GM10266 (cell line): ENCODE results near the gene PIM2.

Experiments
- DNase-seq: peaks from one replicate; pipeline ENCODE4 v3.0.0; 2012; ENCODE audit errors: extremely low spot score
- TF ChIP-seq, protein P1 (sequence below): IDR thresholded peaks from 2 replicates; pipeline ENCODE4 v1.5.1; 2012; ENCODE audit warnings: mild to moderate bottlenecking, low read depth; ENCODE audit not compliant: control insufficient read depth, insufficient read depth; ENCODE audit errors: missing control alignments

Gene PIM2

GRCh38 chrX:48897157-48897624, 21.6 kb downstream of the PIM2 start:
- no peak for DNase-seq
- TF ChIP-seq, protein P1, sequence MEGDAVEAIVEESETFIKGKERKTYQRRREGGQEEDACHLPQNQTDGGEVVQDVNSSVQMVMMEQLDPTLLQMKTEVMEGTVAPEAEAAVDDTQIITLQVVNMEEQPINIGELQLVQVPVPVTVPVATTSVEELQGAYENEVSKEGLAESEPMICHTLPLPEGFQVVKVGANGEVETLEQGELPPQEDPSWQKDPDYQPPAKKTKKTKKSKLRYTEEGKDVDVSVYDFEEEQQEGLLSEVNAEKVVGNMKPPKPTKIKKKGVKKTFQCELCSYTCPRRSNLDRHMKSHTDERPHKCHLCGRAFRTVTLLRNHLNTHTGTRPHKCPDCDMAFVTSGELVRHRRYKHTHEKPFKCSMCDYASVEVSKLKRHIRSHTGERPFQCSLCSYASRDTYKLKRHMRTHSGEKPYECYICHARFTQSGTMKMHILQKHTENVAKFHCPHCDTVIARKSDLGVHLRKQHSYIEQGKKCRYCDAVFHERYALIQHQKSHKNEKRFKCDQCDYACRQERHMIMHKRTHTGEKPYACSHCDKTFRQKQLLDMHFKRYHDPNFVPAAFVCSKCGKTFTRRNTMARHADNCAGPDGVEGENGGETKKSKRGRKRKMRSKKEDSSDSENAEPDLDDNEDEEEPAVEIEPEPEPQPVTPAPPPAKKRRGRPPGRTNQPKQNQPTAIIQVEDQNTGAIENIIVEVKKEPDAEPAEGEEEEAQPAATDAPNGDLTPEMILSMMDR = no peak

GRCh38 chrX:48896611-48897011, 22.2 kb downstream of the PIM2 start:
- TF ChIP-seq, protein P1 = no peak
- DNase-seq = no peak

DNA sequence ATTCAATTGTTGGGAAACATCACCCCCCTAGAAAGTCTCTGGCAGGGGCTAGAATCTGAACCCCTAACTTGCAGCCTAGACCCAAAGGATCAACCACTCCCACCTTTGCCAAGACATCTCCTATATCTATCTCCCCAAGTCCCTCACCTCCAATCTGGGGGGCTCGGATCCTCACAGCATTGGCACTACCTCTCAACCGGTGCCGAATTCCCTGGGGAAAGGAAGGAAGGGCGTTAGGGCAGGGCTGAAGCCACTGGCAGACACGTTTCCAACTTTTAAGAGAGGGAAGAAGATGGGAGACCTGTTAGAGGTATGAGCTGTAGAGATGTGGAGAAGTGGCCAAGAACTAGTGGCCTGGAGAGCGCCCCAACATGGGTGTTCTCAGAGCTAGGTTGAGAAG, 23.9 kb downstream of the PIM2 start:
- TF ChIP-seq, protein P1 = no peak
- DNase-seq = no peak

- no peak for DNase-seq
- TF ChIP-seq, protein P1 = no peak
Measured at GRCh38 chrX:48893556-48894348, 25.1 kb downstream of the PIM2 start.

DNA sequence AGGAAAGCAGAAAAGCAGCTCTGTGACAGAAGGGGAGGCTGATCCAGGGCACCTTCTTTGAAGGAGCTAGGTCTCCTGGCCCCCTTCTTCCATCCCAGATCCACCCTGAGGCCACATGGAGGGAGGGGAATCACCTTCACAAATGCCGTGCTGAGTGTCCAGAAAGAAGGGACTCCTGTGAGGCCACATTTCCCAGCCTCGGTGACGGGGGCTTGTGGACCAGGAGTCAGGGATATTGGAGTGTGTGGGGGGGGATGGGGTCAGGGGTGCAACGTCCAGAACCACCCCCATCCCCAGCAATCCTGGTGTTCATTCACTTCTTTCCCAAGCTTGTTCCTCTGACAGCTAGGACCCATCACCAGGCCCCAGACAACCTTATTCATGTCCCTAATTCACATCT, 25.9 kb downstream of the PIM2 start:
- TF ChIP-seq, protein P1 = no peak
- DNase-seq = no peak

GRCh38 chrX:48891402-48892288, 27.2 kb downstream of the PIM2 start:
- peak; percentile 67 for DNase-seq
- TF ChIP-seq, protein P1 = peak; percentile 53

GRCh38 chrX:48890934-48891401, 27.9 kb downstream of the PIM2 start:
- TF ChIP-seq, protein P1 = no peak
- no peak for DNase-seq
